ENCODE measurements around the gene ATP6V0C.

ATP6V0C gene

GRCh38 chr16:2526135-2526534 lies 12.4 kb downstream of the ATP6V0C start:
- Histone ChIP-seq H3K36me3 (ENCODE audit: control insufficient read depth, insufficient read depth, low read length) (peaks cover 59% of the 10 kb centered on the region), H3K9me3 (ENCODE audit: control insufficient read depth, insufficient read depth, low read length) (no peaks in the 10 kb centered on the region), H3K4me1 (ENCODE audit: control insufficient read depth, insufficient read depth, low read length) (peaks cover 2% of the 10 kb centered on the region; the same call in 1 of the 2 replicates), H3K27ac (ENCODE audit: low read depth, low read length) (no peak overlapping the region), H3K27me3 (ENCODE audit: control insufficient read depth, insufficient read depth, low read length) (no peaks in the 10 kb centered on the region), H3K9ac (ENCODE audit: low read depth, low read length) (no peak overlapping the region), H3K4me3 (ENCODE audit: low read depth, low read length) (no peak overlapping the region)

- H3K9me3 ChIP-seq (ENCODE audit: control insufficient read depth, insufficient read depth, low read length): no peaks in the 10 kb centered on the region
- H3K4me1 ChIP-seq (ENCODE audit: control insufficient read depth, insufficient read depth, low read length): no peaks in the 10 kb centered on the region; the same call in 1 of the 2 replicates
- H3K27me3 ChIP-seq (ENCODE audit: control insufficient read depth, insufficient read depth, low read length): no peaks in the 10 kb centered on the region
- H3K27ac ChIP-seq (ENCODE audit: low read depth, low read length): no peak overlapping the region
- H3K4me3 ChIP-seq (ENCODE audit: low read depth, low read length): no peak overlapping the region
- H3K36me3 ChIP-seq (ENCODE audit: control insufficient read depth, insufficient read depth, low read length): peaks cover 55% of the 10 kb centered on the region
- H3K9ac ChIP-seq (ENCODE audit: low read depth, low read length): no peak overlapping the region
Observed at GRCh38 chr16:2527071-2527783, 13.5 kb downstream of the ATP6V0C start.

GRCh38 chr16:2527784-2528100 lies 14.0 kb downstream of the ATP6V0C start:
- Histone ChIP-seq H3K27me3 (ENCODE audit: control insufficient read depth, insufficient read depth, low read length) (no peaks in the 10 kb centered on the region), H3K4me3 (ENCODE audit: low read depth, low read length) (no peak overlapping the region), H3K36me3 (ENCODE audit: control insufficient read depth, insufficient read depth, low read length) (peaks cover 54% of the 10 kb centered on the region), H3K9ac (ENCODE audit: low read depth, low read length) (no peak overlapping the region), H3K27ac (ENCODE audit: low read depth, low read length) (no peak overlapping the region), H3K9me3 (ENCODE audit: control insufficient read depth, insufficient read depth, low read length) (no peaks in the 10 kb centered on the region), H3K4me1 (ENCODE audit: control insufficient read depth, insufficient read depth, low read length) (no peaks in the 10 kb centered on the region; the same call in 1 of the 2 replicates)

GRCh38 chr16:2528161-2529060 lies 14.7 kb downstream of the ATP6V0C start:
- Histone ChIP-seq H3K27me3 (ENCODE audit: control insufficient read depth, insufficient read depth, low read length) (no peaks in the 10 kb centered on the region), H3K9ac (ENCODE audit: low read depth, low read length) (no peak overlapping the region), H3K4me1 (ENCODE audit: control insufficient read depth, insufficient read depth, low read length) (no peaks in the 10 kb centered on the region; the same call in 1 of the 2 replicates), H3K27ac (ENCODE audit: low read depth, low read length) (no peak overlapping the region), H3K4me3 (ENCODE audit: low read depth, low read length) (no peak overlapping the region), H3K9me3 (ENCODE audit: control insufficient read depth, insufficient read depth, low read length) (no peaks in the 10 kb centered on the region), H3K36me3 (ENCODE audit: control insufficient read depth, insufficient read depth, low read length) (peaks cover 49% of the 10 kb centered on the region)

- H3K27me3 ChIP-seq (ENCODE audit: control insufficient read depth, insufficient read depth, low read length): no peaks in the 10 kb centered on the region
- no peak overlapping the region for H3K27ac ChIP-seq (ENCODE audit: low read depth, low read length)
- no peak overlapping the region for H3K4me3 ChIP-seq (ENCODE audit: low read depth, low read length)
- H3K9me3 ChIP-seq (ENCODE audit: control insufficient read depth, insufficient read depth, low read length): no peaks in the 10 kb centered on the region
- peaks cover 40% of the 10 kb centered on the region for H3K36me3 ChIP-seq (ENCODE audit: control insufficient read depth, insufficient read depth, low read length)
- H3K9ac ChIP-seq (ENCODE audit: low read depth, low read length): no peak overlapping the region
- H3K4me1 ChIP-seq (ENCODE audit: control insufficient read depth, insufficient read depth, low read length): no peaks in the 10 kb centered on the region; the same call in 1 of the 2 replicates
Observed at GRCh38 chr16:2529061-2529931, 15.5 kb downstream of the ATP6V0C start.

- Histone ChIP-seq H3K27ac (ENCODE audit: low read depth, low read length) (no peak overlapping the region), H3K36me3 (ENCODE audit: control insufficient read depth, insufficient read depth, low read length) (peaks cover 33% of the 10 kb centered on the region), H3K27me3 (ENCODE audit: control insufficient read depth, insufficient read depth, low read length) (no peaks in the 10 kb centered on the region), H3K4me1 (ENCODE audit: control insufficient read depth, insufficient read depth, low read length) (no peaks in the 10 kb centered on the region; the same call in 1 of the 2 replicates), H3K4me3 (ENCODE audit: low read depth, low read length) (no peak overlapping the region), H3K9me3 (ENCODE audit: control insufficient read depth, insufficient read depth, low read length) (no peaks in the 10 kb centered on the region), H3K9ac (ENCODE audit: low read depth, low read length) (no peak overlapping the region)
Observed at GRCh38 chr16:2529961-2530628, 16.3 kb downstream of the ATP6V0C start.

GRCh38 chr16:2530629-2531318 lies 17.0 kb downstream of the ATP6V0C start:
- H3K27ac ChIP-seq (ENCODE audit: low read depth, low read length): peak overlapping the region; percentile 87
- H3K4me1 ChIP-seq (ENCODE audit: control insufficient read depth, insufficient read depth, low read length): no peaks in the 10 kb centered on the region; the same call in 1 of the 2 replicates
- H3K9me3 ChIP-seq (ENCODE audit: control insufficient read depth, insufficient read depth, low read length): no peaks in the 10 kb centered on the region
- peaks cover 32% of the 10 kb centered on the region for H3K36me3 ChIP-seq (ENCODE audit: control insufficient read depth, insufficient read depth, low read length)
- peak overlapping the region; percentile 70 for H3K4me3 ChIP-seq (ENCODE audit: low read depth, low read length)
- no peak overlapping the region for H3K9ac ChIP-seq (ENCODE audit: low read depth, low read length)
- H3K27me3 ChIP-seq (ENCODE audit: control insufficient read depth, insufficient read depth, low read length): no peaks in the 10 kb centered on the region

GRCh38 chr16:2531371-2531695 lies 17.6 kb downstream of the ATP6V0C start, which contains the start of gene CEMP1:
Gene CEMP1 (minus strand): TSS chr16:2531408. CDS start chr16:2531073, 335 bp downstream.
- Histone ChIP-seq H3K27ac (ENCODE audit: low read depth, low read length) (peak within 1 kb of the TSS; percentile 87), H3K4me3 (ENCODE audit: low read depth, low read length) (peak within 1 kb of the TSS; percentile 70), H3K9ac (ENCODE audit: low read depth, low read length) (peak within 1 kb of the TSS; percentile 71; the same call in 1 of the 2 replicates), H3K27me3 (ENCODE audit: control insufficient read depth, insufficient read depth, low read length) (no peaks in the 10 kb centered on the region), H3K36me3 (ENCODE audit: control insufficient read depth, insufficient read depth, low read length) (peaks cover 26% of the 10 kb centered on the region), H3K4me1 (ENCODE audit: control insufficient read depth, insufficient read depth, low read length) (no peaks in the 10 kb centered on the region; the same call in 1 of the 2 replicates), H3K9me3 (ENCODE audit: control insufficient read depth, insufficient read depth, low read length) (no peaks in the 10 kb centered on the region)

- Histone ChIP-seq H3K9me3 (ENCODE audit: control insufficient read depth, insufficient read depth, low read length) (no peaks in the 10 kb centered on the region), H3K27me3 (ENCODE audit: control insufficient read depth, insufficient read depth, low read length) (no peaks in the 10 kb centered on the region), H3K27ac (ENCODE audit: low read depth, low read length) (peak overlapping the region; percentile 87), H3K9ac (ENCODE audit: low read depth, low read length) (peak overlapping the region; percentile 71; the same call in 1 of the 2 replicates), H3K36me3 (ENCODE audit: control insufficient read depth, insufficient read depth, low read length) (peaks cover 23% of the 10 kb centered on the region), H3K4me3 (ENCODE audit: low read depth, low read length) (peak overlapping the region; percentile 70), H3K4me1 (ENCODE audit: control insufficient read depth, insufficient read depth, low read length) (no peaks in the 10 kb centered on the region; the same call in 1 of the 2 replicates)
Observed at GRCh38 chr16:2531696-2532493, 18.1 kb downstream of the ATP6V0C start.

Data from HUES48 (cell line).